Activated CD4-positive, CD25-positive, alpha-beta regulatory T cell treated with anti-CD3 and anti-CD28 coated beads, Interleukin-2, amount 50 U/mL, for 24 hours (primary cell): ENCODE measurements around the gene GLP2R.

ENCODE experiments used
- ATAC-seq, 2 donors: fragments of 150-1000 bp; cut with Tn5 transposase; one replicate each; pipeline ENCODE4 v1.10.0; 2021; ENCODE audit warnings: mild to moderate bottlenecking in 1 of 2, moderate library complexity in 1 of 2

The GLP2R gene

GRCh38 chr17:9859781-9860180, 34.1 kb downstream of the GLP2R start:
- ATAC-seq = no peak

- no peak for ATAC-seq
Measured at GRCh38 chr17:9860851-9861250, 35.1 kb downstream of the GLP2R start.

DNA sequence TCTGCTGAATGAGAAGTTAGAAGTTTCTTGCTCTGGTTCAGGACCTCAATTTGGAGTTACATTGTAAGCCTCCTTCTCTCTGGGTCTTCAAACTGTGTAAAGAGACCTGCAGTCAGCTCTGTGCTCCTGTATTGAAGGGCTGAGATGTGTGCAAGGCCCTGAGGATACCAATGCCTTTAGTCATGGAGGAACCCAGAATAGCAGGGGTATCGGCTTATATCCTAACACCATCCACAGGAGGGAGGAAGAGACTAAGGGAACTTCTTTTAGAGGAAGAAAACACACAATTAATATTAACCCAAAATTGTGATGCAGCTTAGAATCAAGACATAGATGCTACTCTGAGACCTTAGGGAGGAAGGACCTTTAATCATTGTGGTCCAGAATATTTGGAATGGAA, 36.5 kb downstream of the GLP2R start:
- ATAC-seq = no peak

- no peak for ATAC-seq
Measured at GRCh38 chr17:9862949-9863348, 37.2 kb downstream of the GLP2R start.

- no peak for ATAC-seq
Measured at GRCh38 chr17:9865586-9865985, 39.9 kb downstream of the GLP2R start.

DNA sequence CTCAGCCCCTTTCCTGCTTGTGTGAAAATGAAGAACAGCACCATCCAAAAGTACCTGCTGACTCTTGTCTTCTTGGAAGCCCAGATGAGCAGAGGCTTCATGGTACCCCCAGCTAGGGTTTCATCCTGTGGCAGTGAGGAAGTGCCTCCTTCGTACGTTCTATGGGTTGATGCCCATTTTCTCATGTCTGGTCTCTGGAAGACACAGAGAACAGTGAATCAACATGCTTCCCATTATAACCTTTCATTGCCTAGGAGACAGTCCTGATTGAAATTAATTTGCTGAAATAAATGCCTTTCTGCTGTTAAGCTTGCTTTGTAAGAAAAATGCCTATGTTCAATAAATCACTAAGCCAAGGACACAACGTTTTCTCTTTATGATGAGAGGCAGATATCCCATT, 42.8 kb downstream of the GLP2R start:
- ATAC-seq = no peak

DNA sequence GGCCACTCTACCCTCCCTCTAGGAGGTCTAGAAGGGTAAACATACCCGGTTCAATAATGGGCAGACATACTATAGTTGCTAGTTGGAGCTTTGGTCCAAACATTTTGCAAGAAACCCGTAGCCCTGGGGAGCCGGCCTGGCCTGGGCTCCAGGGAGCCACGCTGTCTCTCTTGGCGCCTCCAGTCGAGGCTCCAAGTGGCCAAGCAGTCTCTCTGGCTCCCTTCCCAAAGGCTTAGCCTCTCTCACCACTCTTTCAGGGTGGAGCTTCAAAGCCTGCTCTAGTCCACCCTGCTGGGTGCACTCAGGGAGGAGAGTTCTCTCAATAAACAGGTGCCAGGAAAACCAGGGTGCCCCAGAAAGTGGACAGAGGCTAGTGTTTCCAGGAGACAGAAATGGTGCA, 47.1 kb downstream of the GLP2R start:
- no peak for ATAC-seq

DNA sequence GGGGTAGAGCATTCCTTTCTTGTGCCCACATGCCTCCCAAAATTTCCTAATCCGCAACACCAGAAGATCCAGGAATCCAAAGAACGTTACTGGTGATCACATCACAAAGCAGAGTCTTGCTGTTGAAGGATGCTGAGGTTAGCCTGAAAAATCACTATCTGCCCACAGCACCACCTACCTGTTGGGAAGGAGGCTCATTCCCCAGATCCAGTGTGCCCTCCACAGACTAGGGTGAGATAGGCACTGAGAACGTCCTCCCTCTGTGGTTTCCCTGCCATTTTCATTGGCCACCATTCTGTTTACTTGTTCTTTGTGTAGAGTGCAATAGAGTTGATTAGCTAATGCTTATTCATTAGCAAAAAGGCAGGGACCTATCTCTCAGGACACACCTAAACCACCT, 49.0 kb downstream of the GLP2R start:
- no peak for ATAC-seq

DNA sequence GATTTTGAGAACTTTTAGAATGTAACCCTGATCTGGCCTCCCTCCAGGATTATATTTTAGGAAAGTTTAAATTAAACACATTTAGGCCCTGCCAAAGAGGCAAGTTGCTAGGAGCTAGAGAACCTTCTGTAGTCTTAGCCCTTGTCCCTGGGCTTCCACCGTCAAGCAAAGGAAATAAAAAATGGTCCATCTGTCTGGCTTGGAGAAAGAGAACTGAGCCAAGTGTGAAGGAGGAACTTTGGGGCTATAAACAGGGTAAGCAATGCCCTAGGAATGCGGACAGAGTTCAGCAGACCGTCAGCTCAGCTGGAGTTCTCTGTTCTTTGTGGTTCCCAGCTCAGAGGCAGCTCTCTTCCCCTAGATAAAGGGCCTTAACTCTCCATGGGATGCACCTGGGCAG, 49.7 kb downstream of the GLP2R start:
- ATAC-seq = no peak

GRCh38 chr17:9878356-9878755, 52.6 kb downstream of the GLP2R start:
- no peak for ATAC-seq

- ATAC-seq = no peak
Measured at GRCh38 chr17:9878786-9879525, 53.2 kb downstream of the GLP2R start.

DNA sequence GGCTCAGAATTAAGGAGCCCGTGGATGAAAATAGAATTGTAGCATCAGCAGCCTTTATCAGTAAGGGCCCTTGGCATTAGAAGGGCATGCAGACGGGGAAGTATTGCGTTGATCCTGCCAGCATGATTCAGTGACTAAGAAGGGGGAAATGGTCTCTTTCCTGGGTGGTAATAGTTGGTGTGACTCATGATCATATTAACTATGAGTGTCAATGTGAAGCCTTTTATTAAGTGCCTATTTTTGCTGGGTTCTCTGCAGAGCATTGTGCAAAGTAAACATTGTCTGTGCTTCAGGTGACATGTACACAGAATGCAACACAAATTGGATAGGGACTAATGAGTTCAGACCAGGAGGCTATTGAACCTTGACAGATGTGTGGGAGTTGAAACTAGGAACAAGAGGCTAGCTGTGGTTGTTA, 54.9 kb downstream of the GLP2R start:
- no peak for ATAC-seq

DNA sequence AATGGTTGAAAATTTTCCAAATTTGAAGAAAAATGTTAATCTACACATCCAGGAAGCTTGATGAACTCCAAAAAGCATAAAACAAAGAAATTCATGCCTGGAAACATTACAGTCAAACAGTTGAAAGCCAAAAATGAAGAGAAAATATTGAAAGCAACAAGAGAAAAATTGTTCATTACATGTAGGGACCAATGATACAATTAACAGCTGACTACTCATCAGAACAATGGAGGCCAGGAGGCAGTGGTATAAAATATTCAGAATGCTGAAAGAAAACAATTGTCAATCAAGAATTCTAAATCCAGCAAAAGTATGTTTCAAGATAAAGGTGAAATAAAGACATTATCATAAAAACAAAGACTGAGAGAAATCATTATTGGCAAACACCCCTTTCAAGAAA, 57.7 kb downstream of the GLP2R start:
- no peak for ATAC-seq

- no peak for ATAC-seq
Measured at GRCh38 chr17:9886141-9886930, 60.6 kb downstream of the GLP2R start.

- ATAC-seq = no peak
Measured at GRCh38 chr17:9887508-9887907, 61.8 kb downstream of the GLP2R start.

DNA sequence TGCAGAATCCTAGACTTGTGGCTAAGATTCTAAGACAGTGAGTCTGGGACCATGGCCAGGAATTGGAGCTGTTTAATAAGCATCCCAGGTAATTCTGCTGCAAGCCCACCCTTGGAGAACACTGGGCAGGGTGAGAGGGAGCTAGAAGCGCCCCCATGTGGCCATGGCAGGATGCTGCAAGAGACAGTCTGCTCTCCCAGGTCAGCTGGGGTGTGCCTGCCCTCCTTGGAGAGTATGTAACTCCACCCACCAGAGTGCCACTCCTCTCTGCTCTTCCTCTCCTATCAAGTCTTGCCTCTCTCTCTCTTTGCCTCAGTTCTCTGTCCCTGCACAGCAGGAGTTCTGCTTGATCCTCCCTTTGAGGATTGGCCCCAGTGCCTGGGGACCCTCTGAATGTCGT, 64.4 kb downstream of the GLP2R start:
- no peak for ATAC-seq

GRCh38 chr17:9893411-9894012, 67.8 kb downstream of the GLP2R start:
- no peak for ATAC-seq

DNA sequence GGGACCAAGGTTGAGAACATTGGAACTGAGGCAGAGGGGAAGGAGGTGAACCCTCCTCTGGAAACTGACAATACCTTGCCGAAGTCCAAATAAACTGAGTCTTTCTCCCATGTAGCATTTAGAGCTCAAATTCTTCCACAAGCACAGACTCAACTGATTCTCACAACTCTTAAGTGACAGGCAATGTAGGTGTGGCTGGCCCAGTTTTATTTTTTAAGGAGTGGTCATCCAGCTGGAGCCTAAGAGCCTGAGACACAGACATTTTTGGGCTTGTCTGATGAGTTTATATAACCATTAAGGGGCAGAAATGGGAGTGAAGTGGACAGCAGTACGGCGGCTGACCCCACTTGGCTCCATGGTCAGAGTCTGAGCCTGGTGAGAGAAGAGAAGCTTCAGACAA, 68.5 kb downstream of the GLP2R start:
- ATAC-seq = no peak

- ATAC-seq = no peak
Measured at GRCh38 chr17:9895923-9896322, 70.2 kb downstream of the GLP2R start.

- no peak for ATAC-seq
Measured at GRCh38 chr17:9897372-9897968, 71.7 kb downstream of the GLP2R start.

DNA sequence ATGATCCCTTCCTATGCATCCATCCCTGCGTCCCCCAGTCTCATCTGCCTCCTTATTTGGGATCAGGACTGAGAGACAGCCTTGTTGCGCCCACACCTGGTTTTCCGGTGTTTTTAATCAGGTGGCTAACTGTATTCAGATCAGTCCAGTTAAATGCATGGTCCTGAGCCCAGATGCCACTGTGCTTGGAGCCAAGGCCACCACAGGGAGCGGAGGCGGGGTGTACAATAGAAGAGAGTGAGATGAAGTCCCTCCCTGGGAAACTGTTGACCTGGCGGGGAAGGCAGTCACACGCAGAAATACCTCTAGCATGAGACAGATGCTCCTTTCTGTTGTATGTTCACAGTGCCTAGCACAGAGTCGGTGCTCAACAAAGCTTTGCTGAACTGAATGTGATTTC, 73.1 kb downstream of the GLP2R start:
- no peak for ATAC-seq

DNA sequence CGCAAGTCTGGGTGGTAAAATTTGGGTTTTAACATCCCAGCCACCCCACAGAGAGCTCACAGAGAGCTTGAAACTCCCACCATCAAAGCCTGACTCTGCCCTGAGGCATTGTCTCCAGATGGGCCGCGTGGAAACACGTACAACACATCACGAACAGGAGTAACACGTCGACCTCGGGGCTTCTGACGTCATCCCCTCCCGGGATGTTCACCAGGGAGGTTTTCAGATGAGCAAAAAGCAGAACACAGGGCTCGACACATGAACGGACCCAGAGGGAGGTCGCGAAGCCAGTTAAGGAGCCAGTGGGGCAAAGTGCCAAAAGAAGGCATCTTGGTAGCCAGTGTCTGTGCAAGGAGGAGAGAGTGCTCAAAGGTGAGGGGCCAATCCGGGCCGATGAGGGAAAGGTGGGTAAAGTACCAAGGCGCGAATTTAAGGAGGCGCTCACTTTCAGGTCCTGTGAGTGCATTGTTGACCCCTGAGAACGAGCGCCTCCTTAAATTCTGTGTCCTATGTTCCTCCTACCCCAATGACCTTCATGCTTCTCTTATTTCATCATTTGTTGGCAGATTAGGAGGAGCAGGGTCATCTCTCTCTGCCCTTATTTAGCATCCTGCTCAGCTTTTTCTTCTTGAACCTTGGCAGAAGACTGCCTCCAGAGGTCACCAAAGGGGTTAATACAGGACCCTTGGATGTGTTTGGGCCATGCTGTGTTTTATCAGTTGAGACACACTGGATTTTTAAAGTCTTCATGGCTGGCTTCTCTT, 73.7 kb downstream of the GLP2R start:
- ATAC-seq = no peak
